GM18505 (cell line): ENCODE data around the gene GABRA5.

Experiments used
- ATAC-seq: cut with Tn5 transposase; IDR thresholded peaks from one replicate; pipeline ENCODE4 v1.9.1; 2021; ENCODE audit not compliant: unreplicated experiment
- POLR2A ChIP-seq: IDR thresholded peaks from 4 replicates; pipeline ENCODE4 v1.6.1; 2011; ENCODE audit warnings: borderline replicate concordance; ENCODE audit not compliant: insufficient read depth, insufficient read length; ENCODE audit errors: extremely low read depth

Gene GABRA5

DNA sequence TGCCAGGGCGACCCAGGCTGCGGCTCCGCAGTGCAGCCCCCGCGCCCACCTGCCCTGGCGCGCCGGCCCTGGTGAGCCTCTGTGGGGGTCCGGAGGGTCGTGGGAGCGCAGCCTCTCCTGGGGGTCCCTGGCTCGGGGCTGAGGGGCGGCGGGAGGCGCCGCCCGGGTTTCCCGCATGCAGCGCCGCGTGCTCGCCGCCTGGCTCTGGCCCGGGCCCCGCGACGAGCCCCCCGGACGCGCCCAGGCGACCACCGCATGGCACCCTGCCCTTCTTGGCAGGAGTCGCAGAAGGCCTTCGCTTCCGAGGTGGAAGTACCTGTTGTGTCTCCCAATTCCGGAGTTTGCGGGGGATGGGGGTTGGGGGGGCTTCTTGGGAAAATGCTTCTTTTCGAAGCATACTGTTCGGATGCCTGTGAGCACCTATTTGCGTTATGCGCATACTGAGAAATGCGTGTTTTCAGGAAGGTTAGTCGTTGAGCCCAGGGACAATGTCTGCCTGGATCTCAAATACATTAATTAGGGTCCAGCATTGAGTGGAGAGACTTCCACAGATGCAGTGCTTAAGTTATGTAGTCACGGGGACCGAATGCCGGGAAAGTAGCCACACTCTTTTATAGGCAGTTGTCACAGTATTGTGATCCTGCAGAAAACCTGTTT lies 1.3 kb downstream of the GABRA5 start:
- no peak for TF ChIP-seq POLR2A

DNA sequence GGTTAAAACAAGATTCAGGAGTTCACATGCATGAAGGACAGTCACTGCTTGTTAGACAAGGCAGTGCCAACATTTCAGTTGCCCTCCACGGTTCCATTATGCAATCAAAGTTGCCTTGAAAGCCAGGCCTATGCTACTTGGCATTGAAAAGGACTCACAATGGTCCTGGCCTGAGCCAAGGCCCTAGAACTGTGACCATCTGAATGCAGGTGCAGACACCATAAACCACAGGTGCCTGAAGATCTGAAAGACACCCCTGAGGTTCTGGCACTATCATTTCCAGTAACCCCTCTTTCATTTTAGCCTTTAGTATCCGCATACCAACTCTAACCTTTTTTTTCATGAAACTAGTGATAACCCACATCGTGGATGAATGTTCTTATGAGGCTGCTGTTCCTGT lies 2.8 kb downstream of the GABRA5 start:
- no peak for TF ChIP-seq POLR2A
- no peak for ATAC-seq

More for the DNA sequence above, 1.3 kb downstream of the GABRA5 start:
- ATAC-seq, result no peak

DNA sequence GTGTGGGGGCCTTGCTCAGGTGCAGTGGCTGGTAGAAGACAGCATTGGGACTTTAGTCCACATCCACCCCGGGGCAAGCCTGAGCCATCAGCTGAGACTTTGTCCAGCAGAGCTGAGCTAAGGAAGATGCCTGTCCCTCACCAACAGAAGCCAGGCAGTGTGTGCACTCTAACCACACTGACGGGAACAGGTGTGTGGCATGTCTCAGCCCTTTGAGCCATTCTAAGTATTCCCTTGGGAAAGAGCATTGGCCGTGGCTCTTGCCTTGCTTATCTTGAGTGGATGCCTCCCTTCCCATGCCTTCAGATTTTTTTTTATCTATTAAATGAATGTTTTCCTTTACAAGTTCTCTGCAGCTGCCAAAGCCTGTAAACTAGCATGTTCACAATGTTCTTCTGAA lies 3.5 kb downstream of the GABRA5 start:
- ATAC-seq, result no peak

DNA sequence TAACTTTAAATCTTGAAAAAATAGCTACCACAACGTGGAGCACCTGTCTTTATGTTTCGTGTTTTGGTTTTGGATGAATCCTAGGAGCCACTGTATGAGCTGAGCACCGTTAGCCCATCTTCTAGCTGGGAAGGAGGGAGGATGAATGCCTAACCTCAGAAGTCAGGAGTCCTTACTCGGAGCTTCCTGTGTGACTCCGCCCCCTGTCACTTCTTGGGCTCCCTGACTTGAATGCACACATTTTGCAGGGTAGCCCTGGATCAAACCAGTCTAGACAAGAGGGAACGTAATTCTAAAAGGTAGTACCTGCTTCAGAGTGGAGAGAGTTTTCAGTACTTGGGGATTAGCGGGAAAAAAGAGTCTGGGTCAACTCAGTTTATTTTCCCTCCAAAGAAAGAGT lies 5.3 kb downstream of the GABRA5 start:
- ATAC-seq, result no peak
- TF ChIP-seq POLR2A, result no peak

More for the DNA sequence above, 3.5 kb downstream of the GABRA5 start:
- no peak for TF ChIP-seq POLR2A

DNA sequence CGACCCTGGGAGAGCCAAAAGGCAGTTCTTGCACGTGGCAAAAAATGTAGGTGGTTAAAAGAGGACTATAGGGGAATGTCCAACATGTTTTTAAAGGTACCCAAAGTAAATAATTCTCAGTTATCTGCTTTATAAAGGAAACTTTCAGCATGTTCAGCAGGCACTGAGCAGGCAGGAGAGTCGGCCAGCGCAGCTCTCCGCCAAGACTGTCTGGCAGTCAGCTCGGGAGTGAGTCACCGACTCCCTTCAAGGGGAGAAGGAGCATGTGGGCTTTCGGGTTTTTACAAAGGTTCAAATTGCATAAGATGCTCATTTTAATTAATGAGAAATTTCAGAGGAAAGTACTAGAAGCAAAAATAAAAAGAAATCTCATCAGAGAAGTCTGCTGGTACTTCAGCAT lies 7.0 kb downstream of the GABRA5 start:
- ATAC-seq, result no peak

DNA sequence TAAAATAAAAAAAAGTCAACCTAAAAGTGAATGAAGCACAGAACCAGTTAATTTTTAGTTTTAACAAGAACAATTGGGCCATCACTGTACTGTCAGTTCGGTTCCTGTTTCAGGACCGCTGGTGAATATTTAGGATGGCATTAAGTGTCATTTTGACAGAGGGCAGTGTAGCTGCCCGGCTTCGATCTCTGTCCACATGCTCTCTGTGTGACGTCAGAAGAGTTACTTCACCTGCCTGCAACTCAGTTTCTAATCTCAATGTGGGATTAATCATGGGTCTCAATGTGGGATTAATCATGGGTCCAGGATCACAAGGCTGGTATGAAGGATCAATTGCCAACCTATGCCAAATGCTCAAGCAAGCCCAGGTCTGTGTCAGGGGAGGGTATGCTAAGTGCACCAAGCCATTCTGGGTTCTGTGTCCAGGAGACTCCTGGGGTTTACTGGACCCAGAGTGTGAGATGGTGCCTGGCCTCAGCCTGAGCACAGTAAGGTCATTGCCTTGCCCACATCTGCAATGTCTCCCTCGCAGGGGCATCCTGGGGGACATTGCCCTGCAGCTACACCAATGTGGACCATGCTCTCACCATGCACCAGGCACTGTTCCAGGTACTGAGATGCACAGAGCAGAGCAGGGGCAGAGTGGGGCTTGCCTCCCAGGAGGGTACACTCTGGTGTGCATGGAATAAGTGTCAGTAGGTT lies 8.1 kb downstream of the GABRA5 start:
- TF ChIP-seq POLR2A, result no peak
- no peak for ATAC-seq

More for the DNA sequence above, 7.0 kb downstream of the GABRA5 start:
- TF ChIP-seq POLR2A, result no peak

DNA sequence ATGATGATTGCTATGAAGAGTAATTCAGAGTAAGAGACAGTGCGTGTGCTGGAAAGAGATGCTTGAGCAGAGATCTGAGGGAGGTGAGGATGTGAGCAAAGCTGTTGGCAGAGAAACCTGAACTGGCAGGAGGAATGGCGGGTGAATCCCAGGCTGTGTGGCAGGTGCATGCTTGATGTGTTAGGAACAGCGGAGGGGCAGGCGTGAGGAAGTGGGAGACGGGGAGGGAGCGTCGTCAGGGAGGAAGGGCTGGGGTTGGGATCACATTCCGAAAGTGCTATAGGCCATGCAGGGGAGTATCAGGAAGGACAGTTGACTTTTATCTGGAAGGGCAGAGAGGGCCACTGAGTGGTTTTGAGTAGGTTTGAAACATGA lies 8.6 kb downstream of the GABRA5 start:
- ATAC-seq, result no peak
- no peak for TF ChIP-seq POLR2A

DNA sequence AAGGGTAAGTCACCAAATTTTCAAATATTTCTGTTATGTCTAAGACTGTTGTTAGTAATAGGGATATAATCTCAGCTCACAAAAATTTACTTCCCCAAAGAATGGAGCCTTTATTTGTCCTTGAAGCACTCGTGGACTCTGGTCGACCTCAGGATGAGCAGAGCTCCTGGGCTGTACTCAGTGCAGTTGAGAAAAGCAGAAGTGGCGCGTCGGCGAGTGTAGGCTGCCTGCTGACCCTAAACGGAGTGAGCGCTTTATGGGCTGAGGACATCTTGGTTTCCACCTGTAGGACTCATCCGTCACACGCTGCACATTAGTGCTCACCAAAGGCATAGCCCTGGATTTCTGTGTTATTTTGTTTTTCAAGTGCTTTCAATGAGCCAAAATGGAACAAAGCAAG lies 11.0 kb downstream of the GABRA5 start:
- no peak for ATAC-seq
- no peak for TF ChIP-seq POLR2A

DNA sequence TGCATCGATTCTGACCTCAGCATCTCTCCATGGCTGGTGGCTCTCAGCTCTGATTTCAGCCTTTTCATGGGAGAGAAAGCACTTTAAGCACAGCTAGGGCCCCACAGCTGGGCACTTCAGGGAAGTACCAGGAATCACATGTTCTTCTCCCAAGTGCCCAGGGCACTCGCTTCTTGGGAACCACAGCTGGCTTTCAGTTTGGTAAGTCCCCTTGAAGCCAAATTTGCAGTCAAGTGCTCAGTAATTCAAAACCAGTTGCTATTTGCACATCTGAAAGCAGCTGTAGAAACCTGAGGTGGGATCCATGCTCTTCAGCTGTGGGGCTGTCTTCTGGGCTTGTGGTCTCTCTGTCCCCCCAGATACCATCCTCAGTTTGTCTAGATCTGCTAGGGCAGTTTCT lies 12.8 kb downstream of the GABRA5 start:
- ATAC-seq, result no peak
- no peak for TF ChIP-seq POLR2A

DNA sequence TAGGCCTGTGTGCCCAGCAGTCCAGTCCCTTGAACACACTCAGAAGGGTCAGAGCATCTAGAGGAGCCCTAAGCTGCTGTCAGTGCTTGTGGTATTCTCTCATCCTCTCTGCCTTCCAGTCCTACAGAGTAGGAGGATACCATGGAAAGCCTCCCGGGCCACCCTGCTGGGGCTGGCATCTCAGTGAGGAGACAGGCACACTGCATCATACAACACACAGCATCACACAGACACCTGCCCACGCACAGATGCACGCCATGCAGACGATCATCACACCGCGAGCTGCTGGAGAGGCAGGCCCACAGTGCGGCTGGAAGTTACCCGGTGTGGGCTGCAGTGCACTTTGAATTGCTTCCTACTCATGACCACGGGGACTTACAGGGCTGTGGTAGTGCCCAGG lies 15.2 kb downstream of the GABRA5 start:
- ATAC-seq, result no peak
- no peak for TF ChIP-seq POLR2A

DNA sequence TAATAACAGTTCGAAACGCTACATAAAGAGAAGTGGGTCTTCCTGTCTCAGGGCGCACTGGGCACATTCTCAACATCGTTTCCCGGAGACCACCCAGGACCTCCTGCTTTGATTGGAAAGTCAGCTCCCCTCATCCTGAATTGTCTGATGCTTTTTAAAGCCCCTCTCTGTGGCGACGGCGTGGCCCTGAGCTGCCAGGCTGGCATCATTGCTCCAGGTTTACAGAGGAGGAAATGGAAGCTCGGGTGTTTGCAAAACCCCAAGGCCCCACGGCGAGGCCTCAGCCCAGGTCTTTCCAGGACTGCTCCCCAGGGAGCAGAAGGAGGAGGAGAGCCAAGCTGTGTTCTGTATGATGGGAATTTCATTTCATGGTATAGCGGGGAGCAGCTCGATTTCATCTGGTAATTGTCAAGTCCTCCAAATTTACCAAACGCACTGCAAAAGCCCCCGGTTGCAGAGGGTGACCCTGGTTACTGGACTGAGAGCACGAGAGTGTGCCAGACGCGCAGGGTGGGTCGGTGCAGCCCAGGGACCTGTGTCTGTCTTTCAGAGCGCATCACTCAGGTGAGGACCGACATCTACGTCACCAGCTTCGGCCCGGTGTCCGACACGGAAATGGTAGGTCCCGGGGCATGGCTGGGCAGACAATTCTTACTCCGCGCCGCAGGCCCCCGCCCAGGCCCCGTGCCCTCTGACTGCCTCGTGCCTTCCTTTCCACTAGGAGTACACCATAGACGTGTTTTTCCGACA lies 15.9 kb downstream of the GABRA5 start:
- ATAC-seq, result no peak
- no peak for TF ChIP-seq POLR2A

DNA sequence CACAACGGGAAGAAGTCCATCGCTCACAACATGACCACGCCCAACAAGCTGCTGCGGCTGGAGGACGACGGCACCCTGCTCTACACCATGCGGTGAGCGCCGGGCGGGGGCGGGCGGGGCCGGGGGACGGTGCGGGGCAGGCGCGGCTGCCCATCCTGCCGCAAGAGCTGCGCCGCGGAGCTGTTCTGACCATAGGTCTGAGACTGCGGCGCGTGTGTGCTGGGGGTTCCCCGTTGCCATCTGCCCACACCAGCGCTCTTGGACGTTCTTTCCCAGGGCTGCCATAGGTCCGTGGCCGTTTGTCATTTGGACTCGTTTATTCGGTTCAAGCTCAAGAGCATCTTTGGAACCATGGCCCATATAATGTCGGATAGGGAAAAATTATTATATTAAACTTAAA lies 16.6 kb downstream of the GABRA5 start:
- ATAC-seq, result no peak
- no peak for TF ChIP-seq POLR2A

DNA sequence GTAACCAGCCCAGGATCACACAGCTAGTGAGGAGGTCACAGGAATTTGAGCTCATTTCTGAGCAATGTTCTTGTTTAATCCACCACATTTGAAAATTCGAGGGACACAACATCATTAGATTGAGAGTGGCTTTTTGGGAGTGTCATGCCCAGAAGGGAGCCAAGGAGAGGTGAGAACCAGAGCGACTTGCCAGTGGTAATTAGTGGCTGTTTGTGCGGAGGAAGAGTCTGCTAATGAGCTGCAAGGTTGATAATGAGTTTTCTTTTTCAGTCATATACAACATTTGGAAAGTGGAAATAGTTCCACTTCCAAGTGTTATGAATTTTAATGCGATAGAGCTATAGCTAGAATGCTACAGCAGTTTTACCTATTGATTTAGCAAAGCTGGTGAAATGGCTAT lies 19.7 kb downstream of the GABRA5 start:
- no peak for ATAC-seq
- TF ChIP-seq POLR2A, result no peak
